Smooth muscle cell (in vitro differentiated cells): ENCODE measurements around the gene RHOF. TPM values are rescaled to one million over a fixed set of nuclear protein-coding genes. Genes with fewer than 3 reads are reported as not detected.

ENCODE experiments used
- DNase-seq: peaks from one replicate; lab custom pipeline; 2025; ENCODE audit not compliant: unreplicated experiment; lab: John Stamatoyannopoulos, UW
- H2AFZ ChIP-seq: fragments of 200-600 bp; sonication (generic); 2 replicates; pipeline ENCODE4 v1.6.0; 2016; ENCODE audit warnings: antibody characterized with exemption, low read depth, mild to moderate bottlenecking
- H3F3A ChIP-seq: fragments of 200-600 bp; sonication (generic); 2 replicates; pipeline ENCODE4 v1.6.0; 2017; ENCODE audit warnings: antibody characterized with exemption, low read depth
- H3K27ac ChIP-seq: fragments of 200-600 bp; sonication (generic); 2 replicates; pipeline ENCODE4 v1.5.1; 2016; ENCODE audit warnings: low read depth, mild to moderate bottlenecking
- H3K27me3 ChIP-seq: fragments of 200-600 bp; sonication (generic); 2 replicates; pipeline ENCODE4 v1.6.1; 2016; ENCODE audit warnings: low read depth, mild to moderate bottlenecking
- H3K36me3 ChIP-seq: fragments of 200-600 bp; sonication (generic); 2 replicates; pipeline ENCODE4 v1.5.1; 2016; ENCODE audit warnings: low read depth
- H3K4me1 ChIP-seq: fragments of 200-600 bp; sonication (generic); 2 replicates; pipeline ENCODE4 v1.5.1; 2016; ENCODE audit warnings: low read depth
- H3K4me2 ChIP-seq: fragments of 200-600 bp; sonication (generic); 2 replicates; pipeline ENCODE4 v1.6.0; 2016; ENCODE audit warnings: mild to moderate bottlenecking
- H3K4me3 ChIP-seq: fragments of 200-600 bp; sonication (generic); 2 replicates; pipeline ENCODE4 v1.5.1; 2016; ENCODE audit warnings: mild to moderate bottlenecking
- H3K79me2 ChIP-seq: fragments of 200-600 bp; sonication (generic); 2 replicates; pipeline ENCODE4 v1.6.0; 2016; ENCODE audit warnings: low read depth, mild to moderate bottlenecking
- H3K9ac ChIP-seq: fragments of 200-600 bp; sonication (generic); 2 replicates; pipeline ENCODE4 v1.6.0; 2016; ENCODE audit warnings: low read depth
- H3K9me3 ChIP-seq: fragments of 200-600 bp; sonication (generic); replicated peaks from 2 replicates; pipeline ENCODE4 v1.5.1; 2016; ENCODE audit warnings: low read depth
- H4K20me1 ChIP-seq: fragments of 200-600 bp; sonication (generic); 2 replicates; pipeline ENCODE4 v1.6.0; 2016; ENCODE audit warnings: low read depth
- CTCF ChIP-seq: fragments of 200-600 bp; sonication (generic); IDR thresholded peaks from 2 replicates; pipeline ENCODE4 v1.5.1; 2017; ENCODE audit warnings: borderline replicate concordance, mild to moderate bottlenecking, antibody characterized with exemption; ENCODE audit not compliant: insufficient read depth, poor library complexity, severe bottlenecking
- WGBS: methylation state at CpG from one replicate; pipeline ENCODE4 v1.1.7; 2016; ENCODE audit warnings: low lambda C conversion rate; 5-methylcytosine and 5-hydroxymethylcytosine counted together
- polyA plus RNA-seq: library from polyadenylated mRNA; unstranded; fragments of >200 nt; fragmentation: Nextera tagmentation; extraction: Ambion mirVana; gene quantifications from 2 replicates; pipeline ENCODE4 v1.2.1, GENCODE V29; 2016
- total RNA-seq: library from RNA; depleted of rRNA; stranded (reverse); fragments of >200 nt; gene quantifications from 2 replicates; pipeline ENCODE4 v1.2.3, GENCODE V29; 2014

RHOF gene
- total and polyA plus RNA-seq, 2 experiments from 2014 or later: 15.3 to 25.9 TPM

DNA sequence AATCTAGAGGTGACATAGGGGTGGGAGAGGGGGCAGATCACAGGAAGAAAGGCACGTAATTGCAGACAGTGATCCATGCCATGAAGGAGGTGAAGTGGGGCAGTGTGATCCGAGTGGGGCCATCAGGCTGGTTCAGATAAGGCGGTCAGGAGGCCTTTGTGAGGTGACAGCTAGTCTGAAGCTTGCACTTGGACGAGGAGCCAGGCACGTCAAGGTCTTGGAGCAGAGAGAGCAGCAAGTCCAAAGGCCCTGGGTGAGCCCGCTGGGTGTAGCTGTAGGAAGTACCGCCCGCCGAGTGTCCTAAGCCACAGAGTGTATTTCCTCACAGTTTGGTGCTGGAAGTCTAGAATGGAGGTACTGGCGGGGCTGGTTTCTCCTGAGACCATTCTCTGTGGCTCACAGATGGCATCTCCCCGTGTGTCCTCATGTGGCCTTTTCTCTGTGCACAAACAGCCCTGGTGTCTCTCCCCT lies 23.6 kb downstream of the RHOF start:
- no peak for DNase-seq
- no peaks in the 10 kb centered on the region for H4K20me1 ChIP-seq
- H3K9me3 ChIP-seq: no peaks in the 10 kb centered on the region

DNA sequence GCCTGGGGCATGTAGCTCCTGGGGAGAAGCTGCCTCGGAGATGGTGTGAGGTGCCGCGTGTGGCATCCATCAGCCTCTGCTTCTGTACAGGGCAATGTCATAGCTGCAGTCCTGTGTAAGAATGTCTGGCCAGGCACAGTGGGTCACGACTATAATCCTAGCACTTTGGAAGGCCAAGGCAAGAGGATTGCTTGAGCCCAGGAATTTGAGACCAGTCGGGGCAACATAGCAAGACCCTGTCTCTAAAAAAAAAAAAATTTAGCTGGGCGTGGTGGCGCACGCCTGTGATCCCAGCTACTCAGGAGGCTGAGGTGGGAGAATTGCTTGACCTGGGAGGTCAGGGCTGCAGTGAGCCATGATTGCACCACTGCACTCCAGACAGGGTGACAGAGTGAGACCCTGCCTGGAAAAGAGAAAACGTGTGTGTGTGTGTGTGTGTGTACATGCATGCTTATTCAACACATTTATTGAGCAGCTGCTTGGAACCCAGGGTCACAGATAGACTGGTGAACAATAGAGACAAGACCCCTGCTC lies 24.1 kb downstream of the RHOF start:
- no peaks in the 10 kb centered on the region for H3K36me3 ChIP-seq
- H3K9ac ChIP-seq: no peak overlapping the region
- H3K27me3 ChIP-seq: no peaks in the 10 kb centered on the region
- no peaks in the 10 kb centered on the region for H3K9me3 ChIP-seq
- H3K27ac ChIP-seq: no peak overlapping the region
- H3K4me1 ChIP-seq: no peaks in the 10 kb centered on the region
- H3K4me2 ChIP-seq: no peak overlapping the region
- H3F3A ChIP-seq: no peaks in the 10 kb centered on the region
- TF ChIP-seq CTCF: no peak
- no peaks in the 10 kb centered on the region for H4K20me1 ChIP-seq
- no peaks in the 10 kb centered on the region for H3K79me2 ChIP-seq
- H2AFZ ChIP-seq: no peak overlapping the region
- WGBS: 92% methylated on average over 9 of the region's 9 CpGs
- DNase-seq: no peak
- no peak overlapping the region for H3K4me3 ChIP-seq

More for the DNA sequence above, 23.6 kb downstream of the RHOF start:
- H3K4me3 ChIP-seq: no peak overlapping the region
- no peak overlapping the region for H3K9ac ChIP-seq
- H3K27ac ChIP-seq: no peak overlapping the region
- no peaks in the 10 kb centered on the region for H3K36me3 ChIP-seq
- no peaks in the 10 kb centered on the region for H3K79me2 ChIP-seq
- no peaks in the 10 kb centered on the region for H3K27me3 ChIP-seq
- no peaks in the 10 kb centered on the region for H3F3A ChIP-seq
- H3K4me2 ChIP-seq: no peak overlapping the region
- WGBS: 94% methylated on average over 11 of the region's 11 CpGs
- H3K4me1 ChIP-seq: no peaks in the 10 kb centered on the region
- H2AFZ ChIP-seq: no peak overlapping the region
- no peak for TF ChIP-seq CTCF

- no peaks in the 10 kb centered on the region for H3K79me2 ChIP-seq
- no peaks in the 10 kb centered on the region for H3K4me1 ChIP-seq
- no peak overlapping the region for H3K9ac ChIP-seq
- no peaks in the 10 kb centered on the region for H3K36me3 ChIP-seq
- no peaks in the 10 kb centered on the region for H3K27me3 ChIP-seq
- DNase-seq: no peak
- H3K9me3 ChIP-seq: no peaks in the 10 kb centered on the region
- no peak overlapping the region for H3K4me3 ChIP-seq
- H2AFZ ChIP-seq: no peak overlapping the region
- H4K20me1 ChIP-seq: no peaks in the 10 kb centered on the region
- no peaks in the 10 kb centered on the region for H3F3A ChIP-seq
- no peak for TF ChIP-seq CTCF
- WGBS: 79% methylated on average over 10 of the region's 10 CpGs
- no peak overlapping the region for H3K4me2 ChIP-seq
- no peak overlapping the region for H3K27ac ChIP-seq
Measured at GRCh38 chr12:121767525-121768016, 25.9 kb downstream of the RHOF start.
